ENCODE data around the gene NME2.

NME2 gene

DNA sequence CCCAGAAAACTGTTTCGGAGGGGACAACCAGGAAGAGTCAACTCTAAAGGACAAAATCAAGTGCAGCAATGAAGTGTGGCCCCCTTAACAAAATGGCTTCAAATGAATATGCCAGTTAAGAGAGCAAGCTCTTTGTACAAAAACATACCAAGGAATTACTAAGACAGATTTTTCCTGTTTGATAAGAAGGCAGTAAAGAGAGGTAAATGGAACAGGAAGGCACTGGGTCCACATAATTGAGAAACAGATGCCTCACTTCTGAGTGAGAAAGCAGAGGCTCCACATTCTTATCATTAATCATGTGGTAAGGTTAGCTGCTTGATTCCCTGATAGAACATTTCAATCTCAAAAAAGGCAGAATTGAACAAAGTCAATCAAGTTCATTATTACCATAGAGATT lies 48.7 kb downstream of the NME2 start:
- no peak for DNase-seq

DNA sequence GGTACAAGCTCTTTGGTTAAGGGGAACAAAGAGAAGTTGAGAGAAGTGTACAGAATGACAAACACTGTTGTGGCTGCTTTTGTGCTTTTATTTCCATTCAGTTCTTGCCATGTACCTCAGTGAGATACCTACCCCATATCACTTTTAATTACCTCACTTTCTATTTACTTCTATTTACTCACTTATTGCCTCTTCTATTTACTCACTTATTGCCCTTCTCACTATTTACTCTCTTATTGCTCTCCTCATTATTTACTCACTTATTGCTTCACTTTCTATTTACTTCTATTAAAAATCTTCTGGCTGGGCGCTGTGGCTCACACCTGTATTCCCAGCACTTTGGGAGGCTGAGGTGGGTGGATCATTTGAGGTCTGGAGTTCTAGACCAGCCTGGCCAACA lies 51.7 kb downstream of the NME2 start:
- no peak for DNase-seq

DNA sequence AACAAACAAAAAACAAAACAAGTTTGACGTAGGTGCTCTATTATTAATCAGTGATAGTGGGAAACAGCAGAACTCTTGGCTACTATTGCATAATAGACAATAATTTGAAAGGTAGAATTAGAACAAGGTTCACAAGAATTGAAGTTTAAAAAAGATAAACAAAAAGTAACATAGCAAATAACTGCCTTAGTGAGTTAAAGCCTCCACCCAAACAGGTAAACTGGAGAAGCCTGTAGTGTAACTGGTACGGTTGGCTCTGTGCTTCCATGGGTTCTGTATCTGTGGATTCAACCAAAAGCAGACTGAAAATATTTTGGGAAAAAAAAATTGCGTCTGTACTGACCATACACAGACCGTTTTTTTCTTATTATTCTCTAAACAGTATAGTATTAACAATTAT lies 55.1 kb downstream of the NME2 start:
- DNase-seq, result no peak
